Mucosa of rectum (tissue), 2 donors: Measurements from ENCODE around the gene MTNR1B.

Experiments
- H3K27ac ChIP-seq, 2 donors: one replicate each; pipeline ENCODE4 v1.7.0; 2013; ENCODE audit warnings: inconsistent platforms in 2 of 2, low read depth in 2 of 2, low read length in 2 of 2
- H3K27me3 ChIP-seq, 2 donors: one replicate each; pipeline ENCODE4 v1.7.0; 2013; ENCODE audit warnings: low read length in 2 of 2; ENCODE audit not compliant: control insufficient read depth in 2 of 2, insufficient read depth in 2 of 2
- H3K36me3 ChIP-seq, 2 donors: one replicate each; pipeline ENCODE4 v1.7.0; 2013; ENCODE audit warnings: low read length in 2 of 2; ENCODE audit not compliant: control insufficient read depth in 2 of 2, insufficient read depth in 2 of 2
- H3K4me1 ChIP-seq, 2 donors: one replicate each; pipeline ENCODE4 v1.7.0; 2013; ENCODE audit warnings: low read length in 2 of 2, mild to moderate bottlenecking in 1 of 2; ENCODE audit not compliant: control insufficient read depth in 2 of 2, insufficient read depth in 2 of 2
- H3K4me3 ChIP-seq, 2 donors: one replicate each; pipeline ENCODE4 v1.7.0; 2013; ENCODE audit warnings: low read length in 2 of 2
- H3K9ac ChIP-seq, 2 donors: one replicate each; pipeline ENCODE4 v1.7.0; 2013; ENCODE audit warnings: low read length in 2 of 2, low read depth in 1 of 2, mild to moderate bottlenecking in 1 of 2
- H3K9me3 ChIP-seq, 2 donors: one replicate each; pipeline ENCODE4 v1.7.0; 2013; ENCODE audit warnings: low read length in 2 of 2; ENCODE audit not compliant: control insufficient read depth in 2 of 2
- donor health status: healthy.
- donor health status: Normal muscosa, but diverticular disease.

The MTNR1B gene

DNA sequence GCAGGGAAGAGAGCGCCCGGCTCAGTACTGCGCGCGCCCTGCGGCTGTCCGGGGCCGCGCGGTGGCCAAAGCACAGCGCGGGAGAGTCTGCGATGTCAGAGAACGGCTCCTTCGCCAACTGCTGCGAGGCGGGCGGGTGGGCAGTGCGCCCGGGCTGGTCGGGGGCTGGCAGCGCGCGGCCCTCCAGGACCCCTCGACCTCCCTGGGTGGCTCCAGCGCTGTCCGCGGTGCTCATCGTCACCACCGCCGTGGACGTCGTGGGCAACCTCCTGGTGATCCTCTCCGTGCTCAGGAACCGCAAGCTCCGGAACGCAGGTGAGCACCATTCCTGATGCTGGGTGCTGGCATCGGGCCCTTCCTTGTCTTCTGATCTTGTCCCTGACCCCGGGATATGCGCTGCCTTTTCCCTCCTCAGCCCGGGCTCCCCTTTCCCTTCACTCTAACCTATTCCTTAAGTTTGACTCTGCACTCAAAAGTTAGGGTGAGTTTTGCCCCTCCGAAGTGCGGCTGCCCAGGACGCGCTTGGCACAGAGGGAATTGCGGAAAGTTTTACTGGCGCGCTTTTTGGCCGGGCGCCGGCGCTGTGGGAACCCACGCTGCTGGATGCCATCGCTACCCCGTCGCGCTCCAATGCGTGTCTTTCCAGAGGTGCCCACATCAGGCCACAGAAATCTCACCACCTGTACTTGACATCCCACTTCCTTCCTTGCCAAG is at the start of gene MTNR1B:
MTNR1B (plus strand) TSS at position 18 of the 714 bp plus-strand sequence; CDS start at position 93, 75 bp downstream.
- H3K9me3 ChIP-seq, result no peaks in the 10 kb centered on the region
- H3K27ac ChIP-seq, result no peak within 1 kb of the TSS
- no peak within 1 kb of the TSS for H3K9ac ChIP-seq
- H3K4me3 ChIP-seq, result no peak within 1 kb of the TSS
- no peaks in the 10 kb centered on the region for H3K36me3 ChIP-seq
- H3K4me1 ChIP-seq, result no peaks in the 10 kb centered on the region
- H3K27me3 ChIP-seq, result peaks cover 12 to 13% of the 10 kb centered on the region in 2 donors

DNA sequence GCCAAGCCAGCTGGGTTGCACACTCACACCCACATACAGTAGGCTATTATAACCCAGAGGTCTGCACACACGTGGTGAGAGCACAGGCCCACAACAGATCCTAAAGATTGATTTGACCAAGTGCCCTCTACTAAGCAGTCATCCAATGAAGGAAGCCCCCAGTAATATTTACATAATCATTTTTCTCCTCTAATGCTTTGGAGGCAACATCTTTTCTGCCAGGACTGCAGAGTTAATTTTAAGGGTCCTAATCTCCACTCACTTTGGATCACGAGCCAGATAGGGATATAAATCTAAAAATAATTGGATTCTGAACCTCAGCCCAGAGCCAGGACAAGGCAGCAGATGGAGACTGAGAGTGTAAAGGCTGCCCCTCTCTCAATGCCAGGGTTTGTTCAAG is 49.1 kb upstream of the MTNR1B start:
- H3K9me3 ChIP-seq, result no peaks in the 10 kb centered on the region
- H3K27me3 ChIP-seq, result no peaks in the 10 kb centered on the region
- H3K4me1 ChIP-seq, result no peaks in the 10 kb centered on the region
- no peak overlapping the region for H3K9ac ChIP-seq
- H3K36me3 ChIP-seq, result no peaks in the 10 kb centered on the region
- no peak overlapping the region for H3K4me3 ChIP-seq
- no peak overlapping the region for H3K27ac ChIP-seq

DNA sequence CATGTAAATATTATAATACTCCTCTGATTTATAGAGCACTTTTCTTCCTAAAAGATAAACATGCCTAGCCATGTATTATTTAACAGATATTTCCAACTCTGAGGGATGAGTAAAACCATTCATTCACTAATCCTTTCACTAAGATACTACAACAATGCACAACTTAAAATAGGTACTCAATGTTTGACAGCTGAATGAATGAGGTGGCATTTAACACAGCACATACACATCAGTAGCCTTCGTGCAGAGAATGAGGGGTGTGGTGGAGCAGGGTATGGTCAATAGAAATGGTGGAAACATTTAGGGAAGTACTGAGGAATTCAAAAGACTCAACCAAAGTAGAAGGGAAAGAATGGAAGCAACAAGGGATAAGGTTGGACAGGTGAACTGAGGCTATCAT is 46.7 kb upstream of the MTNR1B start:
- Histone ChIP-seq H3K27me3 (no peaks in the 10 kb centered on the region), H3K4me1 (no peaks in the 10 kb centered on the region), H3K27ac (no peak overlapping the region), H3K9ac (no peak overlapping the region), H3K36me3 (no peaks in the 10 kb centered on the region), H3K4me3 (no peak overlapping the region), H3K9me3 (no peaks in the 10 kb centered on the region)

DNA sequence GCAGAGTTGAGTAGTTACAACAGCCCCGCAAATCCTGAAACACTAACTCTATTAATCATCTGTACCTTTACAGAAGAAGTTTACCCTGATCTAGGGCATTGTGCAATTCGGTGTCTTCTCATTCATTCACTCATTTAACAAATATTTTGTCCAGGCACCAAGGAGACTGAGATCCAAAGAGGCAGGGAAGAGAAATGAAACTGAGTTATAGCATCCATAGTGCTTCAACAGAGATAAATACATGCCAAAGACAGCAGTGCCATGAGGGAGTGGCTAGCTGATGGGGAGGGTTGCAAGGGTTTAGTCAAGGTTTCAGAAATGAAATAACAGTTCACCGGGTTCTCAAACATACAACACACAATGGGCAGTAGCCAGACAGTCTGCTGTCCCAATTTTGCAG is 40.2 kb upstream of the MTNR1B start:
- no peaks in the 10 kb centered on the region for H3K27me3 ChIP-seq
- no peak overlapping the region for H3K27ac ChIP-seq
- no peak overlapping the region for H3K4me3 ChIP-seq
- H3K36me3 ChIP-seq, result no peaks in the 10 kb centered on the region
- H3K9ac ChIP-seq, result no peak overlapping the region
- H3K4me1 ChIP-seq, result no peaks in the 10 kb centered on the region
- H3K9me3 ChIP-seq, result no peaks in the 10 kb centered on the region

DNA sequence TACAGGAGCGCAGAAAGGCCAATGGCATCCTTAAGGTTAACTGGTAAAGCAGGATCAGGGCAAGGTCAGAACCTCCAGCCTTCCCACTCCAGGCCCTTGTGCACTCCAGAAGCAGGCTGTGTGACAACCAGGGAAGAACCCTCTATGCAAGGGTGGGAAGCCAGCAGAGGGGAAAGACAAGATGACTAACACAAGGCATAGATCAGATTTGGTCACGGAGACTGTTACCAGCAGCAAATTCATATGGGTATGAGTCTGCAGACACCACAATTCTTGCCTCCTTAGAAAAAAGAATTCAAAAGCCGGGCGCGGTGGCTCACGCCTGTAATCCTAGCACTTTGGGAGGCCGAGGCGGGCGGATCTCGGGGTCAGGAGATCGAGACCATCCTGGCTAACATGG is 39.8 kb upstream of the MTNR1B start:
- Histone ChIP-seq H3K9me3 (no peaks in the 10 kb centered on the region), H3K4me1 (no peaks in the 10 kb centered on the region), H3K27ac (no peak overlapping the region), H3K27me3 (no peaks in the 10 kb centered on the region), H3K4me3 (no peak overlapping the region), H3K9ac (no peak overlapping the region), H3K36me3 (no peaks in the 10 kb centered on the region)

DNA sequence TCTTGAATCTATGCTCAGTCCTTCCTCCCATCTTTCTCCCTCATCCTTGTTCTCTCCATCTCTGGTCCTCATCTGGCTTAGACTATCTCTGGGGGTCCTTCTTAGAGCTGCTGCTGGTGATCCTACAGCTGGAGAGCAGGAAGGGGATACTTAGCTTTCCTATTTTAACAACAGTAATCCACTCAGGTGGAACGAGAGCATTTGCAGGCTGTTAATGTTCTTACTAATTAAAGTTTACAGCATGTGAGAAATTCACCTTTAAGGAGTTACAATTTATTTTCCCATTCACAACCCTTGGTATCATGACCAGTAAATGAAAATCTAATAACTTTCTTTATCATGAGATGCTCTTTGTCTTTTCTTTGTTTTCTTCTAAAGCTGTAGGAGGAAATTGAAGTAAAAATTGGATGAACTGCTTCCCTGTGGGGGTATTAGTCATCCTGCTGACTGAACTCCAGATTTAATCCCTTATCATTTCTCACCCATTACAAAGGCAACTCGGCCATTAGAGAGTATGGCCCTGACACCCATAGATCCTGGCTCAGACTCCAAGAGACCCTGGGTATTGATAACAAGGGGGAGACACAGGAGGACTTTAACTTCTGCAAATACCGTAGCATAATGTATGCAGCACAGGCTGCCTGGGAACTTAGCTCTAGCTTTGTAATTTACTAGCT is 37.6 kb upstream of the MTNR1B start:
- Histone ChIP-seq H3K9ac (no peak overlapping the region), H3K9me3 (no peaks in the 10 kb centered on the region), H3K36me3 (no peaks in the 10 kb centered on the region), H3K27ac (no peak overlapping the region), H3K27me3 (no peaks in the 10 kb centered on the region), H3K4me1 (no peaks in the 10 kb centered on the region), H3K4me3 (no peak overlapping the region)

DNA sequence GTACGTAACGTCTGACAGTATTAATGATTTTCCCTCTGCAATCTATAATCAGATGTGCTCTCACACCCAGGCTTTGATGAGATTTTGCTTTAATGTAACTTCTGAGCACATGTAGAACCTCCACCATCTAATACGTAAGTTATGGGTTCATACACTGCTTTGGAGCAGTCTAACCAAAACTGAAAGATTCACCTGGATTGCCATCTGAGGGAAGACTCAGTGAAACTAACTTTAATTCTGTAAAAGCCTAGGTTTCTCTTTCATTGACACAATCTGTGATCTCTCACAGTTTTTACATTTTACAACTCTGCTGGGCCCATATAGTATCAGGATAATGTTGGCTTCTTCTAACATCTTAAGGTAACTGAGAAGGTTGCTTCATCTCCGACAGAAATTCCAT is 30.1 kb upstream of the MTNR1B start:
- Histone ChIP-seq H3K4me3 (no peak overlapping the region), H3K27ac (no peak overlapping the region), H3K27me3 (no peaks in the 10 kb centered on the region), H3K9ac (no peak overlapping the region), H3K9me3 (no peaks in the 10 kb centered on the region), H3K4me1 (no peaks in the 10 kb centered on the region), H3K36me3 (no peaks in the 10 kb centered on the region)

DNA sequence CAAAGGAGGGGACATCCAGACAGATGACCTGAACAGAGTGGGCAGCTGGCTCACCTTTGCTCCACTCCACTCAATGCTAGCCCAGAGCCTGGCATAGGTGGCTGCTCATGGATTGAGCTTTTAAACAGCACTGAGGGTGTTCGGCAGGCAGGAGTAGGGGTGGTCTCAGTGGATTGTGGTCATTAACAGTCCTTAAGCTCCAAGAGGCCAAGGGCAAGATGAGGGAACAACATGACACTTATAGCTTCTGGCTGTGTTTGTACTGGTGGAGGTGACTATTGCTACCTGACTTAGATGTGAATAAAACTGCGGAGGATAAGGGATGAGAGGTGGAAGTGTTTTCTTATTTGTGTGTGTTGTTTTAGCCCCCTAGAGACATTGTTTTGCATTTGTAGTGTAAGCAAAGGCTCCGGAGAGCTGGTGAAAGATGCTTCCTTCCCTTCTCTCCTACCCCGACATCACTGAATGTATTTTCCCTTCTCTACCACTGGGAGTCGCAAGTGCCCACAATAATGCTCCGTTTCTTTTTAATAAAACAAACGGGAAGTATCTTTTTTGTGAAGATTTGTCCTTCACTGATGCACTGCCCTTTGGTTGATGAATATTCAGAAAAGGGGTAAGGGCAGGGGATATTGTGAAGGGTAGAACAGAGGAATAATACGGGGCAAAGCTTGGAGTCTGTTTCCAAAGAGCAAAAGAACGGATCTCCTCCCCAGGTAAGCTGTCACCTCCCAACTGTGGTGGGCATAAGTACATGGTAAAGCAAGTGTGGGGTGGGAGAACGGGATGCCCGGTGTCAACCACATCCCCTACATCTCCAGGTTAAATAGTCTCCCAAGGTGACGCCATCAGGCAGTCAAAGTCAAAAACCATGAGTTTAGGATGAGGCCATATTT is 27.5 kb upstream of the MTNR1B start:
- Histone ChIP-seq H3K9ac (no peak overlapping the region), H3K4me3 (no peak overlapping the region), H3K27ac (no peak overlapping the region), H3K9me3 (no peaks in the 10 kb centered on the region), H3K36me3 (no peaks in the 10 kb centered on the region), H3K4me1 (no peaks in the 10 kb centered on the region), H3K27me3 (no peaks in the 10 kb centered on the region)

DNA sequence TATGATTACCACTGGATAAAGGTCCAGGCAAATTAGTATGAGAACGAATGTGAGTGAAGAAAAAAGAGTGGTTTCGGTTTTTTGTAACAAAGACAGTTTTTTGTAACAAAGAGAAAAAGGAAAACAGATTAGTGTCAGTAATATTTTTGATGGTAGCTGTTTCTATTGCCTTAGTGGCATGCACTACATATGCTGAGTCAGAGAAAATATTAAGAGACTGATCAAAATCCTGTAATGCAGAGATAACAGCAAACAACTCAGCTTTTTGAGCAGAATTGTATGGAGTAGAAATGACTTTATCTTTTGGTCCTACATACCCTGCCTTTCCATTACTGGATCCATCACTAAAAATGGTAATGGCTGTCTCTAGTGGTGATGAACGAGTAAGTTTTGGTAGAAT is 22.7 kb upstream of the MTNR1B start:
- Histone ChIP-seq H3K4me1 (peaks cover 0 to 7% of the 10 kb centered on the region in 2 donors), H3K27ac (no peak overlapping the region), H3K36me3 (no peaks in the 10 kb centered on the region), H3K9ac (no peak overlapping the region), H3K4me3 (no peak overlapping the region), H3K27me3 (no peaks in the 10 kb centered on the region), H3K9me3 (no peaks in the 10 kb centered on the region)

DNA sequence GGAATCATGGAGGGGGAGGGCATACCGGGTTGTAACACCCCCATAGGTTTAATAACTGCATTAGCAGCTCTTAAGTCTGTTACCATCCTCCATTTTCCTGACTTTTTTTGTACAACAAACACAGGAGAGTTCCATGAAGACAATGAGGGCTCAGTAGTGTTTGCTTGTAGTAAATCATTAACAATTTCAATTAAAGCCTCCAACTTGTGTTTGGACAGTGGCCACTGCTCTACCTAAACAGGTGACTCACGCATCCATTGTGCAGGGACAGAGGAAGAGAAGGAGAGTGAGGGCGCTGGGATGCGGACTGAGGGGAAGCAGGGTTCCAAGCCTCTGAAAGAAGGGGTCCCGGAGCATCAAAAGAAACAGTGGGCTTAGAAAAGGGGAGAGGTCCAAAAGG is 21.3 kb upstream of the MTNR1B start:
- Histone ChIP-seq H3K4me3 (peak overlapping the region in 1 of 2 donors; percentile 13), H3K27me3 (no peaks in the 10 kb centered on the region), H3K36me3 (no peaks in the 10 kb centered on the region), H3K9me3 (no peaks in the 10 kb centered on the region), H3K4me1 (peaks cover 0 to 8% of the 10 kb centered on the region in 2 donors), H3K9ac (no peak overlapping the region), H3K27ac (no peak overlapping the region)
